Right atrium auricular region (tissue), 2 donors: ENCODE measurements around the gene PTGER4. TPM values are rescaled to one million over a fixed set of nuclear protein-coding genes. Genes with fewer than 3 reads are reported as not detected.
A peak's percentile ranks its signal among the peaks of the same experiment; 100 is the strongest.

Experiments used
- DNase-seq: peaks from one replicate; pipeline ENCODE4 v3.0.0-alpha.2; 2019; ENCODE audit warnings: low spot score
- H3K27ac ChIP-seq, 2 donors: fragments of 200-600 bp; sonication (generic); 1 replicate in 1 of 2; 2 replicates in 1 of 2; pipeline ENCODE4 v1.5.1; 2016 to 2019
- H3K27me3 ChIP-seq, 2 donors: fragments of 200-600 bp; sonication (generic); one replicate each; pipeline versions ENCODE4 v1.5.1 to v1.6.0; 2017 to 2019
- H3K36me3 ChIP-seq: fragments of 200-600 bp; sonication (generic); one replicate; pipeline ENCODE4 v1.5.1; 2016
- H3K4me1 ChIP-seq, 2 donors: fragments of 200-600 bp; sonication (generic); one replicate each; pipeline versions ENCODE4 v1.5.1 to v1.6.0; 2017 to 2019
- H3K4me3 ChIP-seq, 2 donors: fragments of 200-600 bp; sonication (generic); 1 replicate in 1 of 2; 2 replicates in 1 of 2; pipeline ENCODE4 v1.5.1; 2017 to 2019; ENCODE audit warnings: mild to moderate bottlenecking in 1 of 2, moderate library complexity in 1 of 2
- H3K9me3 ChIP-seq, 2 donors: fragments of 200-600 bp; sonication (generic); one replicate each; pipeline ENCODE4 v1.5.1; 2019
- total RNA-seq, 2 donors: library from RNA; depleted of rRNA; stranded (reverse); fragments of >200 nt; gene quantifications; one replicate each; pipeline ENCODE4 v1.1.0, GENCODE V29; 2016
- TF ChIP-seq, protein P1 (sequence below), 2 donors: fragments of 200-600 bp; sonication (generic); IDR thresholded peaks; one replicate each; pipeline ENCODE4 v1.5.1; 2019; ENCODE audit warnings: antibody characterized with exemption in 2 of 2

The PTGER4 gene
- total RNA-seq, 2 donors from 2014 or later = 7.3 to 22.0 TPM

DNA sequence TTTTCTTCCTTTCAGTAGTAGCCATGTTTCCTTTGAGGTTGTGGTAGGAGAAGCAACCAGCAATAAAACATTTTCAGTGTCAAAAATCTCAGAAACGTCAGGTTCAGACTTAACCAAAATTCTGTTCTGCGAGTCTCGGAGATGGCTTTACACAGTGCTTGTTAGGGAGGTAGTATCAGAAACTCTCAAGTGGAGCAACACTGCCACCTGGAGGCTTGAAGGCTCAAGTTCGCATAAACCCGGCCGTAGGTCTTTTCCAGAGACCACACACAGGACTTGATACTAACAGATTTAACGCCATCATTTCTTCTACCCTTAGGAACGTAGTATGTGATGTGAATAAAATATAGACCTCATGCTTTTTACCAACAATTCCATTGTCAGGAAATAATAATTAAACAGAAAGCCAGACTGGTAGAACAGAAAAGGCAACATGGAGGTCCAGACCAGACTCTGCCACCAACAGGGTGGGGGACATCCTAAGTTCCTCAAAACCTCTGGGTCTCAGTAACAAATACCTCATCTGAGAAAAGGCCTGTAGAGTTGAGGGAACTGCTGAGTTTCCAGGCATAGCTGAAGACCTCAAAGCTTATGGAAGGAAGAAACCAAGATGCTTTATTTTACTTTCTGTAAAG lies 8.5 kb downstream of the PTGER4 start:
- Histone ChIP-seq H3K36me3 (no peaks in the 10 kb centered on the region), H3K27me3 (no peaks in the 10 kb centered on the region), H3K4me3 (no peak overlapping the region), H3K9me3 (no peaks in the 10 kb centered on the region), H3K27ac (peak overlapping the region; percentile 26), H3K4me1 (peaks cover 0 to 40% of the 10 kb centered on the region in 2 donors)
- DNase-seq = peak; percentile 90
- TF ChIP-seq, protein P1, sequence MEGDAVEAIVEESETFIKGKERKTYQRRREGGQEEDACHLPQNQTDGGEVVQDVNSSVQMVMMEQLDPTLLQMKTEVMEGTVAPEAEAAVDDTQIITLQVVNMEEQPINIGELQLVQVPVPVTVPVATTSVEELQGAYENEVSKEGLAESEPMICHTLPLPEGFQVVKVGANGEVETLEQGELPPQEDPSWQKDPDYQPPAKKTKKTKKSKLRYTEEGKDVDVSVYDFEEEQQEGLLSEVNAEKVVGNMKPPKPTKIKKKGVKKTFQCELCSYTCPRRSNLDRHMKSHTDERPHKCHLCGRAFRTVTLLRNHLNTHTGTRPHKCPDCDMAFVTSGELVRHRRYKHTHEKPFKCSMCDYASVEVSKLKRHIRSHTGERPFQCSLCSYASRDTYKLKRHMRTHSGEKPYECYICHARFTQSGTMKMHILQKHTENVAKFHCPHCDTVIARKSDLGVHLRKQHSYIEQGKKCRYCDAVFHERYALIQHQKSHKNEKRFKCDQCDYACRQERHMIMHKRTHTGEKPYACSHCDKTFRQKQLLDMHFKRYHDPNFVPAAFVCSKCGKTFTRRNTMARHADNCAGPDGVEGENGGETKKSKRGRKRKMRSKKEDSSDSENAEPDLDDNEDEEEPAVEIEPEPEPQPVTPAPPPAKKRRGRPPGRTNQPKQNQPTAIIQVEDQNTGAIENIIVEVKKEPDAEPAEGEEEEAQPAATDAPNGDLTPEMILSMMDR (IDR thresholded peaks at IDR 0.05) = peak; percentile 57 to 90

DNA sequence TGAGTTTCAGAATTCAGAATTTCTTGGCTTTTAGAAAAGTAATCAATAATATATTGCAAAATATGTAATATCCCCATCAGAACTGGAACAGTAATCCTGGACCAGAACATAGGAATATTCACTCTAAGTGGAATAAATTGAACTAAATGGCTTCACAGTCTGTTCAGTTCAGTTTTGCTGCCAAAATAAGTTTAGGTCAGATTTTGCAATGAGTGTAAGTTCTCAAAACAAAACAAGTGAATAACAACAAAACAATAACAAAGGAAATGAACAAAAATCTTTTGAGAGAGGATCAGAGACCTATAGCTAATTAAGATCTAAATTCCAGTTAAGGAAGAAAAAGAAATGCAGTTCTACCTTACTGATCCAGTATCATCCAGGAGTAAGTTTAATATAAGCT lies 9.3 kb downstream of the PTGER4 start:
- Histone ChIP-seq H3K27ac (peak overlapping the region; percentile 26), H3K4me3 (no peak overlapping the region), H3K4me1 (peaks cover 0 to 40% of the 10 kb centered on the region in 2 donors), H3K27me3 (no peaks in the 10 kb centered on the region), H3K9me3 (no peaks in the 10 kb centered on the region), H3K36me3 (peaks cover 4% of the 10 kb centered on the region)
- TF ChIP-seq, protein P1 (IDR thresholded peaks at IDR 0.05) = no peak
- no peak for DNase-seq

DNA sequence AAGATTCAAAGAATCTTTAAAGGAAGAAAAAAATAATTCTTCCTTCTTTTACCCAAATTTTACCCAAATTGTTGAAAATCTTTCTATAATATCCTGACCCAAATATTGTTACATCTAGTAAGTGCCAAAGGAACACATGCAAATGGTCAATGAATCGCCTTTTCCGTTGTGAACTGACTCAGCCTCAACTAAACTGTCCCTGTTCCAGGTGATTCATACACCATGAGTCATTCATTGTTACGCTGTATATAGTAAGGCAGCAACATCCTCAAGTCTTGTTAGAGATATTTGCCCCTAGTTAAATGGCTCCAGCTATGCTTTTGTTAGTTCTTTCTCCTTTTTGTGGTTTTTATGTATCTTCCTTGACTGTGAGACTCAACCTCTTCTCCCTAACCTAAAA lies 9.7 kb downstream of the PTGER4 start:
- H3K27ac ChIP-seq = peak overlapping the region in 1 of 2 donors; percentile 26

DNA sequence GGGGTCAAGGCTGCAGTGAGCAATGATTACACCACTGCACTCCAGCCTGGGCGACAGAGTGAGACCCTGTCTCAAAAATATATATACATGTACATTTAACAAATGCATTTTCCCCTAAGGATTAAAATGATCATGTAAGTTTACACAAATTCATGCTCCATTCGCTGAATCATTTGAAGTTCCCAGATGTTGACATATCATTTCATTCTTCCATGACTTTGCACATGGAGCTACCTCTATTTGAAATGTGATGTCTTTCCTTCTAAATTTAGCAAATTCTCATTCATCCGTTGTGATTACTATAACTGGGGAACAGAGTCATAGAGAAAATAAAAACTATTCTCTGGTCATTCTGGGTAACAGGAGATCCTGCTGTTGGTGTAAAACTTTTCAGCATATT lies 10.6 kb downstream of the PTGER4 start:
- no peaks in the 10 kb centered on the region for H3K27me3 ChIP-seq
- DNase-seq = no peak
- H3K4me1 ChIP-seq = peaks cover 0 to 31% of the 10 kb centered on the region in 2 donors
- H3K27ac ChIP-seq = no peak overlapping the region
- TF ChIP-seq, protein P1 (IDR thresholded peaks at IDR 0.05) = no peak
- peaks cover 9% of the 10 kb centered on the region for H3K36me3 ChIP-seq
- H3K4me3 ChIP-seq = no peak overlapping the region
- no peaks in the 10 kb centered on the region for H3K9me3 ChIP-seq

More for the DNA sequence above, 9.7 kb downstream of the PTGER4 start:
- Histone ChIP-seq H3K9me3 (no peaks in the 10 kb centered on the region), H3K36me3 (peaks cover 8% of the 10 kb centered on the region), H3K27me3 (no peaks in the 10 kb centered on the region), H3K4me3 (no peak overlapping the region), H3K4me1 (peaks cover 0 to 37% of the 10 kb centered on the region in 2 donors)
- TF ChIP-seq, protein P1 (IDR thresholded peaks at IDR 0.05) = no peak
- no peak for DNase-seq

DNA sequence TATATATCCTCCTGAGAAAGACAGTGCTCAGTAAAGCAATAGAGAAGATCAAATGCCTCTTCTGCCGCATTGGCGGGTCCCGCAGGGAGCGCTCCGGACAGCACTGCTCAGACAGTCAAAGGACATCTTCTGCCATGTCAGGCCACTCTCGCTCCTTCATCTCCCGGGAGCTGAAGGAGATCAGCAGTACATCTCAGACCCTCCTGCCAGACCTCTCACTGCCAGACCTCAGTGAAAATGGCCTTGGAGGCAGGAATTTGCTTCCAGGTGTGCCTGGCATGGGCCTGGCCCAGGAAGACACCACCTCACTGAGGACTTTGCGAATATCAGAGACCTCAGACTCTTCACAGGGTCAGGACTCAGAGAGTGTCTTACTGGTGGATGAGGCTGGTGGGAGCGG lies 12.2 kb downstream of the PTGER4 start:
- H3K4me3 ChIP-seq = no peak overlapping the region
- no peak for DNase-seq
- H3K9me3 ChIP-seq = no peaks in the 10 kb centered on the region
- TF ChIP-seq, protein P1 (IDR thresholded peaks at IDR 0.05) = no peak
- peaks cover 0 to 23% of the 10 kb centered on the region in 2 donors for H3K4me1 ChIP-seq
- no peaks in the 10 kb centered on the region for H3K27me3 ChIP-seq
- H3K36me3 ChIP-seq = peaks cover 9% of the 10 kb centered on the region
- no peak overlapping the region for H3K27ac ChIP-seq

DNA sequence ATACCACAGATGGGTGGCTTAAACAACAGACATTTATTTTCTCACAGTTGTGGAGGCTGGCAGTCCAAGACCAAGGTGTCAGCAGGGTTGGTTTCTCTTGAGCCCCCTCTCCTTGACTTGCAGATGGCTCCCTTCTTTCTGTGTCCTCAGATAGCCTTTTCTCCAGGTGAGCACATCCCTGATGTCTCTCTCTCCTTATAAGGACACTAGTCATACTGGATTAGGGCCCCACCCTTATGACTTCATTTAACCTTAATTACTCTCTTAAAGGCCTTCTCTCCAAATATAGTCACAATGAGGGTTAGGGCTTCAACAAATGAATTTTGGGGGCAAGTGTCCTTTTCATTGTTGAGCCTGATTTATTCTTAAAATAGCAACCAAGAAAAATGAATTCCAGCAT lies 14.7 kb downstream of the PTGER4 start:
- Histone ChIP-seq H3K9me3 (no peaks in the 10 kb centered on the region), H3K4me3 (no peak overlapping the region), H3K27me3 (no peaks in the 10 kb centered on the region), H3K36me3 (peaks cover 9% of the 10 kb centered on the region), H3K4me1 (peaks cover 0 to 7% of the 10 kb centered on the region in 2 donors), H3K27ac (no peak overlapping the region)
- TF ChIP-seq, protein P1 (IDR thresholded peaks at IDR 0.05) = no peak
- no peak for DNase-seq
